GM12872 (cell line): Measurements from ENCODE around the gene CELF2.

ENCODE experiments used
- CTCF ChIP-seq: IDR thresholded peaks from 3 replicates; pipeline ENCODE4 v1.5.1; 2011; ENCODE audit warnings: low read depth, mild to moderate bottlenecking, low read length, moderate library complexity; ENCODE audit not compliant: insufficient read depth

Gene CELF2

DNA sequence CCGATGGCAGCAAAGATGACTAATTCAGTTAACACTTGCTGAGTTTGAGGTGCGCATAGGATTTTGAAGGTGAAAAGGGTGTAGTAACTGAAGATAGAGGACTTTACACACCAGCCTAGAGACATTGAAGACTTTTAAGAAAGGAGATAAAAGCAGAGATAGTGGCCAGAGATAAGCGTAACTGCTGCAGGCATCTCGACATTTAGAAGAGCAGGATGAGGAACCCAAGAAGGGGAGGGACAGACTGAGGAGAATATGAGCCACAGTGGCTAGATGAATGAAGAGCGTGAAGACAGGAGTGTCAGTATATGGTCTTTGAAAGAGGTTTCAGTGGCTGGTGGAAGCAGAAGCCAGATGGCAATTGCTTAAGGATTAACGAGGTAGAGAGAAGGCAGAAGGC lies 71.6 kb downstream of the CELF2 start:
- no peak for TF ChIP-seq CTCF

GRCh38 chr10:11091517-11092102 lies 73.9 kb downstream of the CELF2 start:
- TF ChIP-seq CTCF, result no peak

DNA sequence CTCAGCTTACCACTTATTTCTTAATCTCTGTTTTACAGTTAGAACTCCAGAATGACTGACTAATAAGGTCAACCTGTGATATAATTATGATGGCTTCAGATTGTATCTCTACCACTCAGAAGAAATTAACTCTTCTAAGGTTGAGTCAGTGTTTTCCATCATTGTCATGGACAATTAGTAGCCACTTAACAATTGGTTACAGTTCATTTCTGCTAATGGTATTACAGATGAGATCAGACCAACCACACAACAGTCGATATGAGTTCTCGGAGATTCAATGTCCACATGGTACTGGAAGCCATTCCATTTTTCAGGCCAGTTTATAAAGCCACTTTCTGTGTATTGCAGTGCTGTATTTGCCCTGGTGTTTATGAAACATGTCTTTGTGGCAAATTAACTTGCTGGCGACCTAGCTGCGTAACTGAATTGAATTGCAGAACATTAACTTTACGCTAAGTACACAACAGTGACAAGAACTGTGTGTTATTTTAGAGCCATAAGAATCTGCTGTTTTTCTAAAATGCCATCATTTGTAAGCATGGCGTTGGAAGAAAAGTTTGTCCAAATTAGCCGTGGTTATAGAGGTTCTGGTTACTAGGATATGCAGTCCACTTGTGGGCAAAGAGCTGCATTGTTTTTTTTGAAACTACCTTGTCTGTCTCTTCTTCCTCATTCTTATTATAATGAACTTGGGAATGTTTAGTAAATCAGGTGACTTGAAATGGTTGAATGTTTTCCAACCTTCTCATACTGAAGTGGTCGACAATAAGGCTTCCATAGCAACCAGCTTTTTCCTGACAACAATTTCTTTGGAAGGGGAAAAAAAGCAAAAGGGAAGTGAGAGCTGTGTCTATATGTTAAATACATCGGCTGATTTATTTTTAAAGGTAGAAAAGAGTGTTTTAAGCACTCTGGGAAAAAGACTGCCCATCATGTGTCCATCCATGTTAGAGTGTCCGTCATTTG lies 76.4 kb downstream of the CELF2 start:
- TF ChIP-seq CTCF, result no peak

DNA sequence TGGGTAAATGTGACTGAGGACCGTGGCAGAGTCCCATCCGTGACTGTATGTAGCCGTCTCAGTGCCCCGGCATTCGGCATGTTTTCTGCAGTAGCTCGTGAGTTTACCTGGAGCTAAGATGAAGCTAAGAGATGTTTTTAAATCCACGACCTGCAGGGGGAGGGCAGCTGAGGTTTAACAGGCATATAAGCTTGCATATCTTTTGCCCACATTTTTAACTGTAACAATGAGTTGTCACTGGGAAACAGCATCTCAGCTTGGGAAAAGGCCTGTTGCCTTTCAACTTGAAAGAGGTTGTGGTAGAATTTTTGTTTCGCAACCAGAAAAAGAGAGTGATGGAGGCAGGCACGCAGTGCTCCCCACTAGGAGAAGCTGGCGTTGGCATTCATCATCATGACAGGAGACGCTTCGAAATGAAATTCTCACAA lies 77.7 kb downstream of the CELF2 start:
- no peak for TF ChIP-seq CTCF

DNA sequence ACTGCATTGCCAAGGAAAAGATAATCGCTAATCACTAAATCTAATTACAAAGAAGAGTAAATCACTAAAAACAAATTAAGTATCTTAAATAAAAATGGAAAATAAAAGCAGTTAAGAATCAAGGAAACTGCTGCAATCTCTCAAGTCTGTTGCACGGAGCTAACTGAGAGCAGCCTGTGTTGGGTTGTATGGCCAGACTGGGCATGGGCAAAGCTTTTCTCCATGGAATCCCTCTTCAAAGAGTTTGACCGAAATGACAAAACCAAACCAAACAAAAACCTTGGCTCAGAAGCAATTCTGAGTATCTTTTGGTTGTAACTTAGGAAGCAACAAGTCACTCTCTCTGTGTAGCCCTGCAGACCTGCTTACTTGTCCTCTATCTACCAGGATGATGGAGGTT lies 78.8 kb downstream of the CELF2 start:
- TF ChIP-seq CTCF, result no peak

GRCh38 chr10:11097686-11098085 lies 80.0 kb downstream of the CELF2 start:
- TF ChIP-seq CTCF, result no peak

- TF ChIP-seq CTCF, result no peak
These were observed 81.0 kb downstream of the CELF2 start for GRCh38 chr10:11098666-11099065.
